ENCODE data around the gene TRAP1. TPM values are rescaled to one million over a fixed set of nuclear protein-coding genes. Genes with fewer than 3 reads are reported as not detected.
"Not testable (repeated sequence)": the region's sequence is repeated elsewhere in the genome, so short reads cannot be mapped to it uniquely, and the experiment has no call there.

The TRAP1 gene
- total RNA-seq, 1 donor from 2014 or later, result 48.3 TPM

DNA sequence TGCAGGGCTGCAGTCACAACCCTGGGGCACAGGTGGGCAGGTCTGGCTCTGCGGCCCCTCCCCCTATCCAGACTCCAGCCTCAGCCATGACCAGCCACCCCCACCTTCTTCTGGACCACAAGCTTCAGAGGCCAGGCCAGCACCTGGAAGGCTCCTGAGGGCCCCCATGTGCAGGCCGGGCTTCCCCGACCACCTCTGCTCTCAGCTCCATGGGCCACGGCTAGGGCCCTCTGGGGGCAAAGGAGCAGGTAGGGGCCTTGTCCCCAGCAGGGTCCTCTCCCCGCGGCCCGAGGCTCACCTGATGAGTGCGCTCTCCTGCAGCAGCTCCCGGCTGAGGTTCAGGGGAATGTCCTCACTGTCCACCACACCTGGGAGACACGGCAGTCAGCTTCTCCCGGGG, 45.9 kb downstream of the TRAP1 start:
- DNase-seq, result no peak

DNA sequence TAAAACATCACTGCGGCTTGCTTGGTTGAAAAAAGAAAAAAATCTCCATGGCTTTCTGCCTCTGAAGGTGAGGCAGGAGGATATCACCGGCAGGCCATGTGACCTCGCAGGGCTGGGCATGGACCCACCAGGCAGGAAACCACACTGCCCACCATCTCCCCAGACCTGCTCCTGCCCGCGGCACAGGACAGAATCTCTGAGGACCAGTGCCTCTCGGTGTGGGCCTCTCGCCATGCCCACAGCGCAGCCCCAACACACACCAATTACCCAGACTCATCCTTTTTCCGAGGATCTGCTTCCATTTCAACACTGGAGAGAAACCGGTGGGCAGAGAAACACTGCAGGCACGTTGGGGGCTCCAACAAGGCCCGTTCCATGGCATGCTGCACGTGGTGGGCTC, 46.6 kb downstream of the TRAP1 start:
- no peak for DNase-seq

DNA sequence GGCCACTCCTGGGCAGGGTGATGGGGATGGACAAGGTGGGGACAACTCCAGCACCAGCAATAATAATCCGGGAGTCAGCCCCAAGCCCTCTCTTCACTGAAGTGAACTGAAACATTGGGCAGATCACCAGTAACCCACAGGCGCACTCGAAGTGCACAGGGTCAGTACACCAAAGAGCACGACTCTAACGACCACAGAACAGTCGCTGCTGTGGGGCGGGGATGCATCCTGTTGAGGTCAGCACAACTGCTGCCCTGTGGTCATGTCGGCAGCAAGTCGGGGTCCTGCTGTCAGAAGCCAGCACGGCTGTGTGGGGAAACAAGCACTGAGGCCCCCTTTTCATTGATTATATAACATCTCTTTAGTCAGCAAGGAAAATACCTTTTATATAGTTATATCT, 48.2 kb downstream of the TRAP1 start:
- DNase-seq, result no peak

DNA sequence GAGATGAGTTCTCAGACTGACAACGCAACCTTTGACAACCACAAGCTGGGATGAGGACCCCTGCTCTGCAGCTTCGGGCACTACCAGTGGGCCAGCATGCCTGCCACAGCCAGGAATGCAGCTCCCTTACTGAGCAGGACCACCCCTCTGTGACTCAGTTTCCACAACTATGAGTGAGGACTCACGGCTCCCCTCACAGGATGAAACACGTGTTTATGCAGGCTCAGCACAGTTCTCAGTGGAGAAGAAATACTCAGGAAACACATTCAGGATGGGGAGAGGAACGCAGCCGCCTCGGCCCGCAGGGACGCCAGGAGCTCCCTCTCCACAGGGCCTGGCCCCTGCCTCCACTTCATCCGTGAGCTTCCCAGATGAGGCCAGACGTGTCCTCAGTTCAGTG, 48.7 kb downstream of the TRAP1 start:
- no peak for DNase-seq

DNA sequence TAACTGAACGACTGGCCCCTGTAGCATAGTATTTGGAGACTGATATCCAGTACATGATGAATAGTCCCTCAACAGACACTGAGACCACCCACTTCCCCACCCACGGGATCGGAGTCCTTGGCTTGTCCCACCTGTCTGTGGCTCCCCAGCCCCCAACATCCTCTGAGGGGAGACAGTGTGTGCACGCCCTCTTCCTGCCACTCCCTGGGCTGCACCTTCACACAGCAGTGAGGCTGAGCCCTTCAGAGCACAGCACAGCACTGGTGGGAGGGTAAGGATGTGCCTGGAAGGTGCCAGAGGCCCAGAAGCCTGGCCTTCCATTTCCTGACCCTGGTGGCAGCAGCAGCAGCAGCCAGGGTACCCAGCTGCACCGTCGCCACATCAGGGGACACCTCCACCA, 51.8 kb downstream of the TRAP1 start:
- no peak for DNase-seq

DNA sequence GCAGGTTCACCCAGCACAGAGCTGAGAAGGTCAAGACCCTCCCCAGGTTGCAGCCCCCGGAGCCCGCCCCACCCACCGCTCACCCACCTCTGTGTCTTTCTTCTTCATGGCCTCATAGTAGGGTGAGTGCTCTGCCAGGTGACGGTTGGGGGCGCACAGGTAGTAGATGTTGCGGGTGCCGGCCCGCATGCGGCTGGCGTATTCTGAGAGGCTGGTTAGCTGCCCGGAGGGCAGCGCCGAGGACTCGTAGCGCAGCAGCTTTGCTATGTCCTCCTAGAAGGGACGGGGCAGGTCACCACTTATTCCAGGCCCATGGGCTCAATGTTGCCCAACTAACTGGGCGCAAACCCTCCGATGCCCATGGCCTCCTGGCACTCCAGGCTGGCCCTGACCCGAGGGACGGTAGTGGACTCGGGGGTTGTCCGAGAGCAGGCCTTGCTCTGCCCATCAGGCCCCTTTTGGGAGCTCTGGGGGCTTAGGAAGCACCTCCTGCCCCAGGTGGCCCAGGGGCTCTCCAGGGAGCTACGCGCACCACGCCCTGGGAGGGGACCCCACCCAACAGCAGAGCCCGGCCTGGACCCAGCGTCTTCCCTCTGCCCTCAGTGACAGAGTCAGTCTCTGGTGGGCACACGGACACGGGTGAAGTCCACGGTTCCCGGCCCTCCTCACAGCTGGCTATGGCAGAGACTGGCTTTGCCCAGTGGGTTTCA, 53.0 kb downstream of the TRAP1 start:
- DNase-seq, result no peak

DNA sequence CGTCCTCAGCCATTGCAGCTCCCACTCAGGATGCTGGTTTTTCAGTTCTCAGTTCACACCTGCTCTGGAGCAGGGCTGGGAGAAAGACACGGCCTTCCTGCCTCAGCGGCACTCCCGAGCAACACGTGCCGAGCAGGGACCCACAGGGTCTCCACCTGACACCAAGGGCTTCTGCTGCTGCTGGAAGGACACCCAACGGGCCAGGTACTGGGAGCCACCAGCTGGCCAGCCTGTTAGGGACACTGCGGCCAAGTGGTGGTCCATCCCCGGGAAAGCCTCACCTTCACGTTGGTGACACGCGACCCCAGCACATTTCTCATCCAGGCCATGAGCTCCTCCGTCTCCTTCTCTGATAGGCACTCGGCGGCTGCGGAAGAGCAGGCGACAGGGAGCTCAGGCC, 54.7 kb downstream of the TRAP1 start:
- DNase-seq, result no peak

DNA sequence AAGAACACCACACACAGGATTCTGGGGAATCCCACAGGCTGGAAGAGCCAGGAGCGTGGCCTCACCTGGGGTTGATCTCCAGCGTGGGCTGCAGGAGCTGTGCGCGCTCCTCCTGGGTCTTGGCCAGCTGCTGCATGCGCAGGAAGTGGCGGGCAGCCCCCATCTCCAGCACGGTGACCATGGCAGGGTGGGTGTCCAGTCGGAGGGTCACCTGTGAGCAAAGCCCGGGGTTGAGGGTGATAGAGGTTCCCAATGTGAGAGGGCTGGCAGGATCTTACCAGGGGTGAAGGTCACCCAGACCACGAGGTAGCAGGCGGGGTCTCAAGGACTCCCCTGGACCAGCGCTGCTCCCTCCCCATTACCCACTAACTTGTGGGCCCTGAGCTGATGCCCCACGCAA, 55.4 kb downstream of the TRAP1 start:
- DNase-seq, result no peak

DNA sequence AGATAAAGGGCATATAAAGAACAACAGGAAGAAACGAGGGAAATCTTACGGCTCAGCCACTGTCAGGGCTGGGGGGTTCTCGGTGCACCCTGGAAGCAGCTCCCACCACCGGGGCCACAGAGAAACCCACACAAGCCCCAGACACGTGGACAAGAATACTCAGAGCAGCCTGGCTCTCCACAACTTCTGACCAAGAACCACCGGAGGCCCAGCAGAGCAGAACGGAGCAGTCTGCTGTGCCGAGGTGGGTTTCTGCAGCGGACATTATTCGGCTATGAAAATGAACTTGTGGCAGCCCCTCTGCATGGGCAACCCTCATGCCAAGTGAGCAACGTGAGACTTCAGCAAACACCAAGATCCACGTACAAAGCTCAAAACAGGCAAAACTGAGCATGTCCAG, 56.0 kb downstream of the TRAP1 start:
- DNase-seq, result no peak

DNA sequence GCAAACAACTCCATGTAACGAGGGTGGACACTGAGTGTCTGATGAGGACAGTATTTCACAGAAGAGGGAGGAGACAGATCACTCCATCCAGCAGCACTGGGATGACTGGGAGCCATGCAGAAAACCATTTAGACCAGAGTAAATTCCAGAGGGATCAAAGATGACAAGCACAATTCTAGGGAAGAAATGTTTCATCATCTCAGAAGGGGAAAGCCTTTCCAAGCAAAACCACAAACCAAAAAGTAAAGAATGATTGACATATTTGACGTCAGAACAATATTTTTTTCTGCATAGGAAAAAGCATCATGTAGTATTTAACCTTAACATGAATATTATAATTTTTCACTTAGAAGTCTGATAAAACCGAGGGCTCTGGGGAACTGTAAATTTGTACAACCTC, 58.1 kb downstream of the TRAP1 start:
- no peak for DNase-seq

DNA sequence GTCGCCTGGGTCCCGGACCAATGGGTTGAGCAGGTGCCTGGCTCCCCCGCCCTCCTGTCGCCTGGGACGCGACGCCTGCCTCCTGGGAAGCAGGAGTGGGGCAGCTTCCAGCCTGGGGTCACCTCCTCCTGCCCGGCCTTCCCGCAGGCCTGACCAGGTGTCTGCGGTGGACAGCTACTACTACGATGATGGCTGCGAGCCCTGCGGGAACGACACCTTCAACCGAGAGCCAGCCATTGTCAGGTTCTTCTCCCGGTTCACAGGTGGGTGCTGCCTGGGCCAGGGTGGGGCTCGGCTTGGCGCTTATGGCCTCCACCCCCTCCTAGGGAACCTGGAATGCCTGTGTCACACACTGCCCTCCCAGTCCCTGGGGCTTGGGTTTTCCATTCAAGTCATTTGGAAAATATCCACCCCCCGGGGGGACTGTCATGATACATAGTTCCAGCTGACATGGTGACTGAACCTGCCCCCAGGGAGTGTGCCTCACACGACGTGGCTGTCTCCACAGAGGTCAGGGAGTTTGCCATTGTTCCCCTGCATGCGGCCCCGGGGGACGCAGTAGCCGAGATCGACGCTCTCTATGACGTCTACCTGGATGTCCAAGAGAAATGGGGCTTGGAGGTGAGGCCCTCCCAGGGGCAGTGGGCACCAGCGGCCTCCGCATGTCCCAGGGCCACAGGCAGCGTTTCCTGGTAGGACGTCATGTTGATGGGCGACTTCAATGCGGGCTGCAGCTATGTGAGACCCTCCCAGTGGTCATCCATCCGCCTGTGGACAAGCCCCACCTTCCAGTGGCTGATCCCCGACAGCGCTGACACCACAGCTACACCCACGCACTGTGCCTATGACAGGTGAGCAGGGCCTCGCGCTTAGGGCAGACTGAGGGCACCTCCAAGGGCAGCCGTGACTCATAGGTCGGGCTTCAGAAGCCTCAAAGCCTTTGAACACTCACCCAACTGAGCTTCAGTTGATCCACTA, 60.5 kb downstream of the TRAP1 start:
- no peak for DNase-seq

DNA sequence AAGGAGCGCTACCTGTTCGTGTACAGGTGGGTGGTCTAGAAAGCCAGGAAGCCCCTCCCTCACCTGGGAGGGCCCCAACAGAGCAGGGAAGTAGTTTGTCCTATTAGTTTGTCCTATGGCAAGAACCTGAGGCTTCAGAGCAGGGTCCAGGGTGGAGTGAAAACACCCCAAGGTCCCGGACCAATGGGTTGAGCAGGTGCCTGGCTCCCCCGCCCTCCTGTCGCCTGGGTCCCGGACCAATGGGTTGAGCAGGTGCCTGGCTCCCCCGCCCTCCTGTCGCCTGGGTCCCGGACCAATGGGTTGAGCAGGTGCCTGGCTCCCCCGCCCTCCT, 61.2 kb downstream of the TRAP1 start:
- DNase-seq, result not testable (repeated sequence)

DNA sequence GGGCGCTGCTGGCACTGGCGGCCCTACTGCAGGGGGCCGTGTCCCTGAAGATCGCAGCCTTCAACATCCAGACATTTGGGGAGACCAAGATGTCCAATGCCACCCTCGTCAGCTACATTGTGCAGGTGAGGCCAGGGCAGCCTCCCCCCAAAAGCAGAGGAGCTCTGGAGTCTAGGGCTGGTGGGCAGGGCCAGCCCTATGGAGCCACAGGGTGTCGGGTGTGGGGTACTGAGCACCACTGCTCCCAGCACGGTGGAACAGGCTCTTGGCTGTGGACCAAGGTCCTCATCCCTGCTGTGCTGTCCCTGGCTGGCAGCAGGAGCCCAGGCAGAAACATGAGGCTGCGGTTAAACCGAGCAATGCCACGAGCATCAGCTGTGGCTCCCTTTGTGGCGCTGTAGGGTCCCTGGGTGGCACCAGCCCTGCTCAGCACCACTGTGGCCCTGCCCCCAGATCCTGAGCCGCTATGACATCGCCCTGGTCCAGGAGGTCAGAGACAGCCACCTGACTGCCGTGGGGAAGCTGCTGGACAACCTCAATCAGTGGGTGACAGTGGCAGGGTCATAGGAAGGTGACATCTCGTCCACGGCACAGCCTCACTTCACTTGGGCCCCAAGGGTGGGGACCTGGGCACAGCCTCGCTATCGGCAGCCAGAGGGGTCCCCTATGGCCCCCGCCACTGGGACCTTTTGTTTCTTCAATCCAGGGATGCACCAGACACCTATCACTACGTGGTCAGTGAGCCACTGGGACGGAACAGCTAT, 61.7 kb downstream of the TRAP1 start:
- no peak for DNase-seq

DNA sequence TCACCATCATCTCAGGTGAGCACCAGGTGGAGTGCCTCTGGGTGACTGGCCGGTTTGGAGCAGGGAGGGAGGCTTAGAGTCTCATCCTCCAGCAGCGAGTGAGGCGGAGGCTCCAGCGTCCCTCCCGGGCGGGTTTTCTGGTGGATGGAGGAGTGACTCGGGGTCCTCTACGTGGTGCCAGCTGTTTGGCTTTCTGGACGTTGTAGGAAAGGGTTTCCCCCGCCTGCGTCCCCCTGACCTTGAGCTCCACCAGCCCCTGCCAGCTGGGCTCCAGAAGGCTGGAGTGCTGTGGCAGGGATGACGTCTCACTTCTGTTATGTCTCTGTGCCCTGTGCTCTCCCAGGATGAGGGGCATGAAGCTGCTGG, 62.3 kb downstream of the TRAP1 start:
- no peak for DNase-seq

DNA sequence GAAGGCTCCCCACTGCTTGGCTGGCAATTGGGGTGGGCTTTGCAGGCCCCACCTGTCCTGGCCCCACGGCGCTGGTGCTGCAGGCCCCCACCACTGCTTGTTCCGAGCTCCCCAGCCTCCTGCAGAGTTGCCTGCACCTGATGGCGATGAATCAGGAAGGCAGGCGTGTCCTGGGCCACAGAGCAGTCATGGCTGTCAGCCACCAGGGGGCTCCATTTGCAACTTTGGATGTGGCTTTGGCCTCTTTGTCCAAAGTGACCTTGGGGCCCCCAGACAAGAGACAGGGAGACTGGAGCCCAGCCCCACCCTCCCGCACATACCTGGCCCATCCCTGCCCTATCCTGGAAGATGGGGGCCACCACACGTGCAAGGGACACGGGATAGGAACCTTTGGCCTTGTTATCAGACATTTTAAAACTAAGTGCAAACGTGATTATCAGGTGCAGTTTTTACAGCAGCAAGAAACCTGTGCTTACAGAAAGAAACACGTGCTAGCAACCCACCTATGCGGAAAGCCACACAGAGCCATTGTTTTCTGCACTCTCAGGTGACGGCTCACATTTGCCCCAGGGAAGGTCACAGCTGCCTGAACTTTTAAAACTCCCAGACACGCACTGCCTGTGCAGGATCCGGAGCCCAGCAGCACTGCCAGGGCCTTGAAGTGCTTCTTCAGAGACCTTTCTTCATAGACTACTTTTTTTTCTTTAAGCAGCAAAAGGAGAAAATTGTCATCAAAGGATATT, 62.9 kb downstream of the TRAP1 start, which contains the start of gene DNASE1:
DNASE1 (plus strand) TSS at position 443 of the 743 bp plus-strand sequence. CDS start 683 bp downstream, outside the sequence.
- DNase-seq, result peak; percentile 85

DNA sequence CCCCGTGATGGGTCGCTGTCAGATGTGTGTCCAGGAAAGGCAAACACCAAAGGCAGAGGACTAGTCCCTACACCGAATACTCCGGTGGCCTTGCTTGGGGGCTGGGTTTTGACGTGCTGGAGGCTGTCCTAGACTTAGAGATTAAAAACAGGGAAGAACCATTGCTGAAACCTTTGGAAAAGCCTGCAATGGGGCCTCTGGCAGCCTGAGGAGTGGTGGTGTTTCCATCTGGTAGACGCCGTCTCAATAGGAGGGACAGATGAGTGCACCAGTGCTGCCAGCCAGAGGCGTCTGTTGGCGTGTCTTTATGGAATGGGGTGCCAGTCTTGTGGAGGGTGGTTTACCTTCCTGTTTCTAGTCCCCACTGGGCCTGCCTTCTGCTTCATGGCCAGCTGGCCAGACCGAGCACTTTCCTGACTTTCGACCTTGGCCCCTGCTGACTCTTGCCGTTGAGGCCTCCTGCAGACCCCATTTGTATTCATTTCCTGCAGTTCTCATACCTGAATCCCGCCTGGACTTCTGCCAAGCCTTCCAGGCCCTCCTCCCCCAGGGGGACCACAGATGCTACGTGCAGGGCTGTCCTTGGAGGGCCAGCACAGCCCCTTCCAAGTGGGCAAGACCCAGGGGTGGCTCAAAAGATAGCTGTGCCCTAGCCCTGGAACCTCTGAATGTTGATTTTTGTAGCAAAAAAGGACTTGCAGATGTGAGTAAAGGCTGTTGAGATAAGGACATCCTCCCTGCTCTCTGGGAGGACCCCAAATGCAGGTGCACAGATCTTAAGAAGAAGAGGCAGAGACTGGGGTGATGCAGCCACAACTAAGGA, 64.7 kb downstream of the TRAP1 start:
- no peak for DNase-seq

DNA sequence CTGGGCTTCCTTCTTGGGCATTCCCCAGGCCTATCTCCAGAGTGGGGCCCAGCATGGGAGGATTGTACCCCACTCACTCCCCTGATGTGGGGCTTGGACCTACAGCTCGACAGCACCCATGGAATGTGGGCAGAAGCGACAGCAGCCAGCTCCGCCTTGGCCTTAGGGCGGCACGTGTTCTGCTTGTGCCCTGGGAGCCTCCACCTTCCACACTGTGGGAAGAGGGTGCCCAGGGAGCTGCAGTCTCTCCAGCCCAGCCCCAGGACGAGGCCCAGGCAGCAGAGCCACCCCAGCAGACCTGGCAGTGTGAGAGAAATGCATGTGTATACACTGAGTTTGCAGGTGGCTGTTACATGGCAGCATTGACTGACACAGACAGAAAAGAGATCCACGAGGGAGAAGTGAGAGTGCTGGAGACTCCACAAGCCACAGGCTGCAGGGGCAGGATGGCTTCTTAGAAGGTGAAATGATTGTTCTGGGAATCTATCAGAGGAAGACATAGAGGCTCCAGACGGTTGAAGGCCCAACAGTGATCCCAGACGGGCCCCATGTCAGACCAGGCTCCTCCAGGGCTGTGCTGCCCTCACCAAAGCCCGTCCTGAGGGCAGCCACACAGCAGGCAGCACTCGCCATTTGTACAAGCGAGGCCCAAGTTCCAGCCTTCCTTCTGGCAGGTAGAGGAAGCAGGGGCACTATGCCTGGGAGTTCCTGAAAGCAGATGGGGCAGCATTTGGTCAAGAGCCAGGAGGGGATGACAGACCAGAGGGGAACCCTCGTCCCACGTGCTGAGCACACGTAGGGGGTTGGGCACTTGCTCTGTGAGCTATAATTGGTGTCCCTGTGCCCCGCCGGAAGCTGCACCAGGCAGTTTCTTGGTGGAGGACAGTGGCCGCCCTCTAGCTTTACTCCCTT, 65.6 kb downstream of the TRAP1 start:
- no peak for DNase-seq

DNA sequence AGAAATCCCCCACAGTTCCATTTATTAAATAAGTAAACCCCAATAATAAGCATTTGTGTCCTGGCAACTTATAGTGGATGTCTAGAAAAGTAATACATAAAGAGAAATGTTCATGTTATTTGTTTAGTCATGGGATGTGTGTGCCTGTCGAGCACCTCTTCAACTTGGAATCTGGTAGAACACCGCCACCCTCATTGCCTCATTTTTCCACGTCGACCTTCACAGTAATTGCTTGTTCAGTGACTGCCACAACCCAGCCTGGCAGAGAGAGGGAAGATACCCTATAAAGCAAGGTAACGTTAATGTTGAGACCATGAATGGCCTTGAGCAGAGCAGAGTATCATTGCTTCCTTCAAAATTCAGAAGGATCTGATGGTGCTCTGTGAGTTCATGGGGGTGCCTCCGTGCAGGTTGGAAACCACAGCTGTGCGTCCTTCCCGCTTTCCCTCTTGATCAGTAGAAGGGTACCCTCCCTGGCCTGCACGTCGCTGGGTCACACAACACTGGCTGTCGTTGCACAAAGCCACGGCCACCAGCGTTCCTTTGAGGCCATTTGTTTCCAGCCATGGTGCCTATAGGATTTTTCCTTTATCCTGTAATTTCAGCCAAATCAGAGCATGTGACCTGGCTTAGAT, 66.6 kb downstream of the TRAP1 start:
- no peak for DNase-seq

DNA sequence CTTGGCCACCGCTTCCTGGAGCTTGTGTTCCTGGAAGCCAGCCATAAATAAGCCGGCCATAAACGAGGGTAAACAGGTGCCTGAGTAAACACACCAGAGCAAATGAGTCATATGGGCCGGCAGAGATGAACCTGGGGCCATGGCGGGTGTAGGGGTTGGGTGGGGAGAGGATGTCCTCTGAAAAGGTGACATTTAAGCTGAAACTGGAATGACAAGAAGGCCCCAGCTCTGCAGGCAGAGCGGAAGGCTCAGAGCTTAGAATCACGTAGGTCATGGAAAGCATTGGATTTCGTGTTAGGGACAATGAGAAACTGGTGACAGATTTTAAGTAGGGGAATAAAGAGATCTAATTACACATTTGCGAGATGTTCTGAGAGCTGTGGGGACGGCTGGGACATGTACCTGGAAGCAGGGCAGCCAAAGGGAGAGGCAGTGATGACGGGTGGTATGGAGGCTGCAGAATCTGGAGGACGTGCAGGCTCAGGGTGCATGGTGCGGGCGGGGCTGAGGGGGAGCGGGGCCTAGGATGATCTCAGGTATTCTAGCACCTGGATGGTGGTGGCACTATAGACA, 70.9 kb downstream of the TRAP1 start:
- peak; percentile 77 for DNase-seq

All from dermis blood vessel endothelial cell (primary cell).